Keratinocyte (primary cell): ENCODE data around the gene BNC1.

Source experiments
- EZH2 ChIP-seq: IDR thresholded peaks from one replicate; pipeline ENCODE4 v1.6.1; 2012; ENCODE audit warnings: inconsistent platforms, mild to moderate bottlenecking, low read length, moderate library complexity
- TF ChIP-seq, protein P1 (sequence below), 3 experiments: IDR thresholded peaks in 1 of 3; conservative IDR thresholded peaks in 1 of 3; optimal IDR thresholded peaks in 1 of 3; 2 replicates in 2 of 3; 3 replicates in 1 of 3; pipeline versions ENCODE3 to v1.5.1; 2011; ENCODE audit warnings: low read length in 3 of 3, mild to moderate bottlenecking in 3 of 3, moderate library complexity in 2 of 3, control low read depth in 1 of 3, inconsistent platforms in 1 of 3; ENCODE audit not compliant: insufficient read depth in 2 of 3; ENCODE audit errors: extremely low read depth in 1 of 3

DNA sequence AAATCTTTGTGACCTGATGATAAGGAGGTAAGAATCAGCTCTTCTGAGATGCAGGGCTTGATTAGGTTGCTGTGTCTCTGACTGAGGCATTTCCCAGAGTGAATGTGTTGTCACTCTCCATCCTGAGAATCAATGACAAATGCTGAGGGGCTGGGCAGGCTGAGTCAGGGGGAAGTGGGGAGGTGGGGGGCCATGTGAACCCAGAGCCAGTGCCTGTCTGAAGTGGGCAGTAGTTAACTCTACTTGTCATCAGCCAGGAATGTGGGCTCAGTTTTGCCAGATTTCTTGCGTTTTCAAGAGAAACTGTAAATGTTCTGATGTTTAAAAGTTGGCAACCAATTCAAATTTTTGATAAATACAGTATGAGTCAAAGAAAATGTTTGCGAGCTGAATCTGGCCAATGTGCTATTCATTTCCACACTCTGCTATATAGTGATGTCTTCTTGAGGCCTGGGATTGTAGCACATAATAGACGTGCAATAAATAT, 3.1 kb upstream of the BNC1 start:
- TF ChIP-seq, protein P1, sequence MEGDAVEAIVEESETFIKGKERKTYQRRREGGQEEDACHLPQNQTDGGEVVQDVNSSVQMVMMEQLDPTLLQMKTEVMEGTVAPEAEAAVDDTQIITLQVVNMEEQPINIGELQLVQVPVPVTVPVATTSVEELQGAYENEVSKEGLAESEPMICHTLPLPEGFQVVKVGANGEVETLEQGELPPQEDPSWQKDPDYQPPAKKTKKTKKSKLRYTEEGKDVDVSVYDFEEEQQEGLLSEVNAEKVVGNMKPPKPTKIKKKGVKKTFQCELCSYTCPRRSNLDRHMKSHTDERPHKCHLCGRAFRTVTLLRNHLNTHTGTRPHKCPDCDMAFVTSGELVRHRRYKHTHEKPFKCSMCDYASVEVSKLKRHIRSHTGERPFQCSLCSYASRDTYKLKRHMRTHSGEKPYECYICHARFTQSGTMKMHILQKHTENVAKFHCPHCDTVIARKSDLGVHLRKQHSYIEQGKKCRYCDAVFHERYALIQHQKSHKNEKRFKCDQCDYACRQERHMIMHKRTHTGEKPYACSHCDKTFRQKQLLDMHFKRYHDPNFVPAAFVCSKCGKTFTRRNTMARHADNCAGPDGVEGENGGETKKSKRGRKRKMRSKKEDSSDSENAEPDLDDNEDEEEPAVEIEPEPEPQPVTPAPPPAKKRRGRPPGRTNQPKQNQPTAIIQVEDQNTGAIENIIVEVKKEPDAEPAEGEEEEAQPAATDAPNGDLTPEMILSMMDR (optimal IDR thresholded peaks at IDR 0.05 in 1 of 3, IDR thresholded peaks at IDR 0.05 in 1 of 3, conservative IDR thresholded peaks at IDR 0.05 in 1 of 3; ENCODE audit: extremely low read depth in 1 of 3, insufficient read depth in 2 of 3, low read length in 3 of 3): no peak
- TF ChIP-seq EZH2: no peak
